ENCODE results near the gene YTHDC2. TPM values are rescaled to one million over a fixed set of nuclear protein-coding genes. Genes with fewer than 3 reads are reported as not detected.
A peak's percentile ranks its signal among the peaks of the same experiment; 100 is the strongest.

Gene YTHDC2
- 14.4 and 19.9 TPM in 2 replicates for polyA plus RNA-seq (2014; cell fraction: cytosol; rRNA removed)
- polyA plus RNA-seq (2014; cell fraction: nucleus; rRNA removed), result 32.9 and 52.2 TPM in 2 replicates

DNA sequence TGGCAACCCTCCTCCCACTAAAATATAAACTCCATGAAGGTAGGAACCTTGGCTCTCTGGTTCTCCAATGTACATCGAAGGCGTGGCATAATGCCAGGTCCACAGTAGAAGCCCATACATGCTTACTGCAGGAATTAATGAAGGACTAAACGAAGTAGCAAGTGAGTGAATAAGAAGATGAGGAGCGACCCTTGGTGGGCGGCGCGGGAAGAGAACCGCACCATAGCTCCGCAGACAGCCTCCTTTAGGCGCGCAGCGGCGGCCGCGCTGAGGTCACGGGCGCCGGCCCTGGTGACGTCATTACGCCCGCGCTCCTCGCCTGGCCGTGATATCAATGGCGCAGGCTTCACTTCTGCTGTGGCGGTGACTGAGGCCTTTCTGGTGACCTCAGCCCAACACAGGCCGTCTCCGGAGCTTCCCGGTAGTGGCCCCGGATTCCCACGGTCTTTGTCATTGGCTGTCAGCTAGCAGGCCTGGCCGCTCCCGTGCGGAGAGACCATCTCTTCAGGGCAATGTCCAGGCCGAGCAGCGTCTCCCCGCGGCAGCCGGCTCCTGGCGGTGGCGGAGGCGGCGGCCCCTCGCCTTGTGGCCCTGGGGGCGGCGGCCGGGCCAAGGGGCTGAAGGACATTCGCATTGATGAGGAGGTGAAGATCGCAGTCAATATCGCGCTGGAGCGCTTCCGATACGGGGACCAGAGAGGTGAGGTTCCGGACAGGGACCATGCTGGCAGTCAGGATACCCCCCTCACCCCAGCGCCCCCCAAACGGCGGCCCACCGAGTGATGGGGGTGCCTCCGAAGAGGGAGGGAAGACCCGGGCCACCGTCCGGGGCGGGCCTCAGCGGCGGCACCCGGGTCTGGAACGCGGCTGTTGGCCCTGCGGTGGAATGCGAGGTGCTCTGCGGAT is at the start of gene YTHDC2:
Gene YTHDC2 (plus strand): TSS at position 311 of the 905 bp plus-strand sequence. CDS start 202 bp downstream, at position 513.
- peak; percentile 93 for DNase-seq (ENCODE audit: low spot score)

DNA sequence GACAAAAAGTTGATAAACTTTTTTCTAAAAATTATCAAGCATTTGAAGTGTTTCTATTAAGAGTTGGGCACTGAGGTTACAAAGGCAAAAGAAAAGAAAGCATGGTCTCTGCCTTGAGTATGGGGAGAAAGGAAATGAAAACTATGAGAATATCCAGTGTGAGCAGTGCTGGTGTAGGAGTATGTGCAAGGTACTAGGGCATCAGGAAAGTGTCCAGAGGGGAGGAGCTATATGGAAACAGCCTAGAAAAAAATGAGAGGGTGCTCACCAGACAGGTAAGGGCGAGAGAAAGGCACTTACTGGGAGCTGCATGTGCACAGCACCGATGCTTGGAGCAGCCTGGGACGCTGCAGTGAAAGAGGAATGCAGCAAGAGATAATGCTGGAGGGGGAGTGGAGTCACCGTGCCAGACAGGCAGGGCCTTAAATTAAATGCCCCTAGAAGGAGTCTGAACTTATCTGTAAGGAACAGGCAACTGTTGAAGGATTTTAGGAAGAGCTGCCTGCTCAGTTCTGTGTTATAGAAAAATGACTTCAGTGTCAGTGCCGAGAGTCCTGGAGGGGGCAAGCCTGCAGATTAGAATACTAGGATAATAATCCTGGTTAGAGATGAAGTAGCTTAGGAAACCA is 39.3 kb upstream of the YTHDC2 start:
- DNase-seq (ENCODE audit: low spot score), result no peak

DNA sequence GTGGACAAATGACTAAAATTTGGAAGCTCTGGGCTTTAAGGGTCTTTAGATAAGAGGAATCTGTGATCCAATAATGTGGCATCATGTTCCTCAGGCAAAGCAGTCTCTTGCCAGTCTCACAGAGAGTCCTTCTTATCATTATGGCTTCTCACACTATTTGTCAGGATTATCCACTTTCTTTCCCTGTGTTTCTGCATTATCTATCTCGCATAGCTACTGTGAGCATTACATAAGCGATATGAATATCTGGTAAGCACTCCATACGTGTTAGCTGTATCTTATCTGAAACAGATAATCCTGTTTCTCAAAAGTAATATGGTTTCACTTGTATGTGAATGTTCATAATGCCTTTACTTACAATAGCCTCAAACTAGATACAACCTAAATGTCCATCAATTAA is 34.8 kb upstream of the YTHDC2 start:
- DNase-seq (ENCODE audit: low spot score), result peak; percentile 53

DNA sequence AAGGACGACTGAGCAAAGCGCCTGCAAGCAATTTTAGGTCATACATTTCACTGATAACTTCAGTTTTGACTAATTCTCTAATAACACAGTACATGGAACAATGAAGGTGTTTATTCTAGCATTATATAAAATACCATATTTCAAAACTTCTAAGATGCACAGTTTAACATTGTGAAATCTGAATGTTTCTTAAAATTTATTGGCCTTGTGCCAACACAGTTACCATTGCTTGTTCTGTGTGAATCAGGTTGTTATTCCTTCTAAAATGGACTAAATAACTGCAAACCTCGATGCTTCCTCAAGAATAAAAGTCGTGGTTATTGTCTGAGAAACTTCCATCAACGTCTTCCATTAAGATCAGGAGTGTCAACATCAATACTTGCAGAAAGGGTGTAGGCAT is 33.3 kb upstream of the YTHDC2 start:
- no peak for DNase-seq (ENCODE audit: low spot score)

DNA sequence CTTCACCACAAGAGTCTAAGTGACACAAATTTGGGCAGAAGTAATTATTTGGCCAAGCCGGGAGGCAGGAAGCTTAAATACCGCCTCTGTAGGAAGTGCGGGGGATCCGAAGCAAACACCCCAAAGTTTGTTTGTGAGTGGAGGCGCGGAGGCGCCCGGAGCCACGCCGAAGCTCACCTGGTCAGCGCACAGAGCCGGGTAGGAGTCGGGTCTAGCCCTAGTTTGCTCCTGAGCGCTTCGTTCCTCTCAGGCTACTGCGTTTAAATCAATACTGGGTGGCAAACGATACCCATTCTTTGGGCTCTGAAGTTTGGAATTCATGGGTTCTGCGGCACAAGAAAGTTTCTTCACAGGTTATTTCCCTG is 26.1 kb upstream of the YTHDC2 start:
- DNase-seq (ENCODE audit: low spot score), result no peak

DNA sequence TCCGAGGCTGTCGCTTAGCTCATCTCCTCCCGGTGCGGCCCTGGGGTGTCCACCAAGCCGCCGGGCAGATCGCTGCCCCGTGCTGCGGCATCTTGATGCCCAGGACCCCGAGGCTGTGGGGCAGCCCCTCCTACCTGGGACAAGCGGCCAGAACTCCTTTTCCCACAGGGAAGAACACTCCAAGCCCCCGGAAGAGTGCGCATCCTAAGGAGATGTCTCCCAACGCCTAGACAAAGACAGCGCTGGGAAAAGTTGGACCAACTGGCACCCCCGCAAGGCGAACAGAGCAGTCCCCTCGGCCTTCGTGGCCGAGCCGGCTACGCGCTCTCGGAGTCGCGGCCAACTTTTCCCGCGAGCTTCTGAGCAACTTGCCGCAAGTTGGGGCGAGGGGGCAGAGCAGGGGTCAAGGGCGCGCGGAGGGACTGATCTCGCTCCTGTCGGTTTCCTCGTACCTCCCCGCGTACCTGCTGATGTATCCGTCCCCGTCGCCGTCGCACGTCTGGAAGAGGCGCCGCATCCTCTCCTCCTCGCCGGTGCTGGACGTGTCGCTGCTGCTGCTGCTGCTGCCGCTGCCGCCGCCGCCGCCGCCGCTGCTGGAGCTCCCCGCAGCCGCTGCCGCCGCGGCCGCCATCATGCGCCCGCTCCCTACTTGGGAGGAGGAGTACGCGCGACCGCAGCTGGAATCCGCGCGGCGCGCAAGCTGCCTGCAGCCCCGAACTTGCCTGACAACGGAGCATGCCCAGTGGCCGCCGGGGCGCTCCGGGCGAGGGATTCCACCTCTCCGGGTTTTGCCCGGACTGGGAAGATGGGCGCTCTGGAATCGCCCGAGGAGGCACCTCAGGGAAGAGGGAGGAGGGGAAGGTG is 25.5 kb upstream of the YTHDC2 start, which contains the start of gene MCC:
Gene MCC (minus strand): TSS at position 673 of the 864 bp plus-strand sequence.
- peak; percentile 86 for DNase-seq (ENCODE audit: low spot score)

DNA sequence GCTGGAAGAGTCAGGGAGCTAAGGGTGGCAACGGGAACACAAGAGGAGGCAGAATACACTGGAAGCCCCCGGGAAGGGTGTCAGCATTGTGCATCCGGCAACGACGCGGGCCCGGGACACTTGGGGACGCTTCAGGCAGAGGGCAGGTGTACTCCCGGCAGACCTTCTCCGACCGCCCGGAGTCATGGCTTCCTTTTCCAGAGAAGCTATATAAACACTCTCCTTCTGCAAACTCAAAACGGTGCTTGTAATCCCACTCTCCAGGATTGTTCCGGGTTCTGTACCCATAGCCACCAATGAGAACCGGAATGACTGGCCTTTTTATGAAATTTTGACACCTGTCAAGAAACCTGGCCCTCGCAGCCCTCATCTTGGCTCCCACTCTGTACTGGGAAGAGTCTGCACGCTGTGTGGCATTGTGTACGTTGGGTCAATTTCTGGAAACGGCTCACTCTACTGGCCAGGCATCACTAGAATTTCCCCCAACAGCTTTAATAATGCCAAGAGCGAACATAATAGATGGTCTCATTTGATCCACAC is 24.8 kb upstream of the YTHDC2 start:
- no peak for DNase-seq (ENCODE audit: low spot score)

DNA sequence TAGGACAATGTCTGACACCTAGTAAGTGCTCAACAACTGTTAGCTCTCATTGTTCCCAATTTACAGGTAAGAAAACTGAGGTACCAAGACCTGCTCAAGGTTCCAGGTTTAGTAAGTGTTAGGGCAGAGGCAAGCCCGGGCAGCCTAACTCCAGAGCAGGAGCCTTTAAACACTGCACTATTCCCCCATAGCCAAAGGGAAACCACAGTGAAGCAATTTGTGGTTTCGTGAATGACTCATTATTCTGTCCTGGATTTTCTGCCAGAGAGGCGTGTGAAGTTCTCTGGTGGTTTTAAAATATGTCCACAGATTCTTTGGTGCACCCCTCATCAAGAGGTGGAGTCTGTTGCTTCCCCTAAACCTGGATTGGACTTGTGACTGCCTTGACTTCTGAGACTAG is 24.2 kb upstream of the YTHDC2 start:
- DNase-seq (ENCODE audit: low spot score), result no peak

DNA sequence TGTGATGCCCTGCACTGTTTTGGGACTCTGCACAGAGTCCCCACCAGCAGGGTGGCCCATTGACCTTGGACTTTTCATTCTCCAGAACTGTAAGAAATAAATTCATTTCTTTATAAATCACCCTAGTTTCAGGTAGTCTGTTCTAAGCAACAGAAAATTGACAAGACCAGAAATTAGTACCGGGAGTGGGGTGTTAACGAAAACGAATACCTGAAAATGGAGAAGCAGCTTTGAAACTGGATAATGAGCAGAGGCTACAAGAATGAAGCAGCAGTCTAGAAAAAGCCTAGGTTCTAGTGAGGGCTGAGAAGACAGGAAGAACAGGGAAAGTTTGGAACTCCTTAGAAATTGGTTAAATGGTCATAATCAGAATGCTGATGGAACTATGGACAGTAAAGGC is 23.2 kb upstream of the YTHDC2 start:
- no peak for DNase-seq (ENCODE audit: low spot score)

DNA sequence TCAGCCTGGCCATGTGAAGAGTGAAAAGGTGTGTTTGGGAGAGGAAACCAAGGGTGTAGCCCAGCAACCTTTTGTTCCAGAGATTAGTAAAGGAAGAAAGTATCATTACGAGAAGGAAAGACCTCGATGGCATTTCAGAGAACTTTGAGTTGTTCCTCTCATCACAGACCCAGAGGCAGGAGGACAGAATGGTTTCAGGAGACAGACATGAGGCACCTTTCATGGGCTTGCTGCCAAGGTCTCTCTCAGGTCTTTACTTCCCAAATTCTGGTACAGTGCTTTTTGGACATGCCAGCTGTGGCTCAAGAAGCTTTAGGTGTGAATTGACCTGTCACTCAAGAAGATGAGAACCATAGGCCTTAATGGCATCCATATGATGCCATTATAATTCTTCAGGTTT is 22.5 kb upstream of the YTHDC2 start:
- no peak for DNase-seq (ENCODE audit: low spot score)

DNA sequence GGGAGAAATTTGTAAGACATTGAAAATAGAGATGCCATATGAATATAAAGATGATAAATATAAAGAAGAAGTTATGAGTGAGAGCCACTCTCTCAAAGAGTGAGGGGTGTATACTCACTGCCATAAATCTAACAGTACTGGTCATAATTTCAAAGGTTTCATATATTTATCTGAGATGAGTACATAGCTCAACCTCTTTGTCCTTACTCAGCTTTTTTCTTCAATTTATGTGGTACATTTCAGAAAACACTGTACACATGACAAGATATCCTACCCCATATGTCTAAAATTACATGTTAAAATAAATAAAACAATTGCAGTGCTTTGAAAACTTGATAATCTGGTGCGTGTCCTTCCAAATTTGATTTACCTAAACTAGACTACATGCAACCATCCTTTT is 20.0 kb upstream of the YTHDC2 start:
- no peak for DNase-seq (ENCODE audit: low spot score)

DNA sequence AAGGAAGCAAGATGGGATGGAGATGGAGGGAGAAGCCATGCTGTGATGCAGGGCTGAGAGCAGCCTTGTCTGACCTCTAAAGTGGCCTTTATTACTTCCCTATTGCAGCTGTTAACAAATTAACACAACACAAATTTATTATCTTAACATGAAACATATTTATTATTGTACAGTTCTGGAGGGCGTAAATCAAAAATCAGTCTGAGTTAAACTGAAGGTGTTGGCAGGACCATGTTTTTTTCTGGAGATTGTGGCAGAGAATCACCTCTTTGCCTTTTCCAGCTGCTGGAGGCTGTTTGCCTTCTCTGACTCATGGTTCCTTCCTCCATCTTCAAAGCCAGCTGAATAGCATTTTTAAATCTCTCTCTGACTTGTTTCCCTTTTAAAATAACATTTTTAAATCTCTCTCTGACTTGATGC is 18.1 kb upstream of the YTHDC2 start:
- no peak for DNase-seq (ENCODE audit: low spot score)

DNA sequence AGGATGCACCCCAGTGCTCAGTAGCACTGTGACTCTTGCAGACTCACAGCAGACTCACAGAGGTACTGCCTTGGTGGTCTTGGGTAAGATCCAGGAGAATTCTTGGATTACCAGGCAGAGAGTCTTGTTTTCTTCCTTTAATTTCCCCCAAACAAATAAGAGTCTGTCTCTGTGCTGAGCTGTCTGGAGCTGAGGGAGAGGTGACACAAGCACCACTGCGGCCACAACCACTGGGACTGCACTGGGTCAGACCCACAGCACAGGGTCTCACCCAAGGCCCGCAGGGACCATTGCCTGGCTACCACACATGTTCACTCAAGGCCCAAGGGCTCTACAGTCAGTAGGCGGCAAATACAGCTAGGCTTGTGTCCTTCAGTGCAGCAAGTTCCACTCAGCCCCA is 11.4 kb upstream of the YTHDC2 start:
- no peak for DNase-seq (ENCODE audit: low spot score)

DNA sequence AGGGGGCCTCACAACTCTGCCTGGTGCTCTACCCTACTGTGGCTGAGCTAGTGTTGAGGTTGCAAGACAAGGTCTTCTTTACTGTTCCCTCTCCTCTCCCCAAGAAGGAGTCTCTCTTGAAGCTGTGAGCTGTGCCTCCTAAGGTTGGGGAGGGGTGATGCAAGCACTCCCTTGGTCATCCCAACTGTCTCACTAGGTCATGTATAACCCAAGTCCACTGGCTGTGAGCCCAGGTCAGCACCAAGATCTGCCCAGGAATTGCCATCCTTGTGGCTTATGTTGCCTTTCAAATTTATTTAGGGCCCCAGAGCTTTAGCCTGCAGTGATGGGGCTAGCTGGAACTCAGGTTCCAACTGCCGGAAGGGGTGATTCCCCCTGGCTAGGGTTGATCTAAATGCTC is 10.3 kb upstream of the YTHDC2 start:
- DNase-seq (ENCODE audit: low spot score), result no peak

DNA sequence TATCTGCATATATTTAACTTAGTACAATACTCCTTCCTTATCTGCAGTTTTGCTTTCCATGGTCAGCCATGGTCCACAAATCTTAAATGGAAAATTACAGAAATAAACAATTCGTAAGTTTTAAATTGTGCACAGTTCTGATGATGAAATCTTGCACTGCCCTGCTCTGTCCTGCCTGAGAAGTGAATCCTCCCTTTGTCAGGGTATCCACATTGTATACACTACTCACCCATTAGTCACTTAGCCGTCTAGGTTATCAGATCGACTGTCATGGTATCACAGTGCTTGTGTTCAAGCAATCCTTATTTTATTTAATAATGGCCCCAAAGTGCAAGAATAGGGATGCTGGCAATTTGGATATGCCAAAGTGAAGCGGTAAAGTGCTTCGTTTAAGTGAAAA is 8.3 kb upstream of the YTHDC2 start:
- peak; percentile 73 for DNase-seq (ENCODE audit: low spot score)

DNA sequence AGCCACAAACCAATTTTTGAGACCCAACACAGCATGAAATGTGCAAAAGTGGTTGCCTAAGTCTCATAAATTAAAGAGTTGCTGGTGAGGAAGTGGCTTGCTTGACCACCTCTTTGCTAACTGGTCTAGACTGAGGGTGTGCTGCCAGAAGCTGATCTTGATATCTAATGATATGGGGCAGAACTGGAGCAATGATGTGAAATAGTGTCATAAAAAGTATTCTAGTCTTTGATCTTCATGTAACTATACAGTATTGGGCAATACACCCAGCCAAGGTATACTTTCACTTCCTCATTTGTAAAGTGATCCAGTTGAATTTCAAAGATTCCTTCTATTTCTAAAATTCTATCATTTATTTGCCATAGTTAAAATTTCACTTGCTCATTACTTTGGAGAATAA is 5.9 kb upstream of the YTHDC2 start:
- DNase-seq (ENCODE audit: low spot score), result no peak

DNA sequence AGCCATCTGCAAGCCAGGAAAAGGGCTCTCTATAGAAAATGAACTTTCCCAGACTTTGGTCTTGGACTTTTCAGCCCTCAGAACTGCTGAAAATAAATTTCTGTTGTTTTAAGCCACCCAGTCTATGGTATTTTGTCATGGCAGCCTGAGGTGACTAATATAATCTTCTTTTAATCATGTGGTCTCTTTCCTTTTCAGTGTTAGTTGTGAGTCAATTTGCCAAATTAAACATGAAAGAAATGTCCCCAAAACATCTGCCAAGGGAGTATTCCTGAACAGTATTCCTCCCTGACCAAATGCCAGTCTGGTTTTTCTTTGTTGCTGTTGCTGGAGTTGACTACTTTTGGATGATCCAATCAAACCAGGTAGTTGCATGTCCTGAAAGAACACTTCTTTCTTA is 4.7 kb upstream of the YTHDC2 start:
- DNase-seq (ENCODE audit: low spot score), result no peak

DNA sequence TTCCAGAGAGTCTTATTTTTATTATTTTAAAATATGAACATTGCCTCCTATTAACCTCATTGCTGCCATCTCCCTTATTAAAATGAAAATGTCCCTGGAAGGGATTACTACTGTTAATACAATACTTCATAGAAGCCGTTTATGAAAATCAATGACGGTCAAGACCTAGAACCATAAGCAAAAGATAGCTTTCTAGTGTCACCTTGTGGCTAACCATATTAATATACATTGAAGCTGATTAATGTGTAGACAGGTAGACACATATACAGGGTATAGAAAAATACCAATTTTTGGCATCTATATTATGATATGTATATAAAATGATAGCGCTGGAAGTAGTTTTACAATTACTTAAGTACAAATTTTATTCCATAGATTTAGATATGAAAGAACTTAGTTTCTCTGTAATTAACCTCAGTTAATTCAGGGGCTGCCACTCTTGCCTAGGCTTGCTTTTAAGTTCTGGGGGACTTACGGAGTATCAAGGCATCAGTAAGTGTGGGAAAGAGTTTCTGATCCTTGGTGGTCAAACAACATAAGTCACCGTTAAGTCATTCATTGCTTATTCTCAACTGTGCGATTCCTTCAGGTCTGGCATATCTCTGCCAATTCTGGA is 2.5 kb upstream of the YTHDC2 start:
- DNase-seq (ENCODE audit: low spot score), result peak; percentile 57

DNA sequence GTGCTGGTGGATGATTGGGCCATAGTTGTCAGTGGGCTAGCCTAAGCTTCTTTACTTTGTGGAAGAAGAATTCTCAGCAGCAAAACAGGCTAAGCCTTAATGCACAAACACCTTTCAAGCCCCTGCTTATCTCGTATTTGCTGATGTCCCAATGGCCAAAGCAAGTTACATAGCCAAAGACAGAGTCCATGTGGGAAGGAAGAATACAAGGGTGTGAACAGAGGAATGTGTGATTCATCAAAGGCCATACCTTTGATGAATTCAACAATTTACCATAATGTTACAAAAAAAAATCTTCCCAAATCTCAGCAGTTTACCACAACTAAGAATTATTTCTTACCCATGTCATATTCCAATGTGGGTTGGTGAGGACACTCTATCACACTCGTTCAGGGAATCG is 1.2 kb upstream of the YTHDC2 start:
- no peak for DNase-seq (ENCODE audit: low spot score)

DNA sequence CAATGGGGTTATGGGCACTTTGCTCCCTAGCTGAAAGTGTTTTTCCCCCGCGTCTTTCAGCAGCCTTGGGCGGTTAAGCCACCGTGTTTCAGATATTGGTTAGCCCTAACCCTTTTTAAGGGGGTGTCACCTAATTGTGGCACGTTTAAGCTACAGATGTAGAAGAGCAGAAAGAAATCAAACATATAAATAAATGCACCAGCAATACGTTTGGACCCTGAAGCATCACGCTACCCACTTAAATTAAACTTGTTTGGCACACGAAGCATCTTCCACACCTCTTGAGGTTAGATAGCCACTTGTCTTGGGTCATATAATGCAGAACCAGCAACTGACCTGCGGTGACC is 768 bp downstream of the YTHDC2 start:
- no peak for DNase-seq (ENCODE audit: low spot score)

DNA sequence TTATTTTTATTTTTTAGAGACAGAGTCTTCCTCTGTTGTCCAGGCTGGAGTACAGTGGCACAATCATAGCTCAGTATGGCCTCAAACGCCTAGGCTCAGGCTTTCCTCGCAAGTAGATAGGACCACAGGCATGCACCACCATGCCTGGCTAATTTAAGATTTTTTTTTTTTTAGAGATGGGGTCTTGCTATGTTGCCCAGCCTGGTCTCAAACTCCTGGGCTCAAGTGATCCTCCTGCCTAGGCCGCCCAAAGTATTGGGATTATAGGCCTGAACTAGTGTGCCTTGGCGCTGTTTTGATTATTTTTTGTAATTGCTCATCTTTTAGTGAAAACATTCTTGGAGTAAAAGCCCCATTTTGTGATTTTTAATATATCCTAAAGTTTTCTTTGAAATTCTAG is 5.4 kb downstream of the YTHDC2 start:
- DNase-seq (ENCODE audit: low spot score), result no peak
